PC-3 (cell line): Measurements from ENCODE around the gene ACTL10.

ENCODE experiments used
- EZH2 ChIP-seq: fragments of 300-600 bp; sonication (generic); IDR thresholded peaks from one replicate; pipeline ENCODE4 v1.6.1; 2017; ENCODE audit warnings: antibody characterized with exemption, mild to moderate bottlenecking, low read length; ENCODE audit not compliant: unreplicated experiment
- EZH2phosphoT487 ChIP-seq: fragments of 300-600 bp; sonication (generic); IDR thresholded peaks from 2 replicates; pipeline ENCODE4 v1.6.1; 2018; ENCODE audit warnings: mild to moderate bottlenecking, antibody characterized with exemption, low read length, borderline replicate concordance
- TF ChIP-seq, protein P1 (sequence below): fragments of 300-600 bp; sonication (generic); conservative IDR thresholded peaks from 2 replicates; pipeline ENCODE4 v1.5.1; 2017; ENCODE audit warnings: antibody characterized with exemption, low read depth, mild to moderate bottlenecking, low read length

DNA sequence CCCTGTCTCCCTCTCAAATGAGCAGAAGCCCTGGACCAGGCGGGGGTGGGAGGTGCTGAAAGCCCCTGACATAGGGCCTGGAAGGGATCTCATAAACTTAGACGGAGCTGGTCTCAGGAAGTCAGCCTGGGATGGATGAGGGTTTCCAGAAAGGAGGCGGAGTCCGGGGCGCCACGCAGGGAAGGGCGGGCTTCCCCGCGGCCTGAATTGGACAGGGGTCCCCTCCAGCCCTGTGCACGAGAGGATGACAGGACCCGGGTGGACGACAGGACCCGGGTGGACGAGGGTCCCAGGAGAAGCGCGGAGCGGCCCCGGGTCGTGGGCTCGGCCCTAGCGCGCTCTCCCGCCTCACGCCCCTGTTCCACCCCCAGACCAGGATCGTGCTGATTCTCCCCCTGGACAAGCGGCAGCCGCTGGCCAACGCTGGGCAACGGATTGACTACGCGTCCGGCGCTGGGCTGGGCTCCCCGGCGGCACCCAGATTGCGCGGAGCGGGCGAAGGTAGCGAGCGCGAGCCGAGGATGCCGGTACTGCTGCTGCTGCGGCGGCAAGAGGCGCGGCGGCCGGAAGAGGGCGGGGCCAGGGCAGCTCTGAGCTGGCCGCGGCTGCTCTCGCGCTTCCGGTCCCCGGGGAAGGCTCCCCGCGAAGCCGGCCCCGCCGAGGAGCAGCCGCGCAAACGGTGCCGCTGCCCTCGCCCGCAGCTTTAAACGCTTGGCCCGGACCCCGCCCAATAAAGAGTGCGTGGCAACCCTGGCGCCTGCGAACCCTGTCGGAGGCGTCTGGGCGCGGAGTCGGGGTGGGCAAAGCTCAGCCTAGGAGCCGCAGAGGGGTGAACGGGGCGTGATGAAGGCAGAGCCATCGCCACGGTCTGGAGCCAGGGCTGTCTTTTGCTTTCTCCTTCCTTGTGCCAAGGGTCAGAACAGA lies 3.3 kb upstream of the ACTL10 start:
- TF ChIP-seq, protein P1, sequence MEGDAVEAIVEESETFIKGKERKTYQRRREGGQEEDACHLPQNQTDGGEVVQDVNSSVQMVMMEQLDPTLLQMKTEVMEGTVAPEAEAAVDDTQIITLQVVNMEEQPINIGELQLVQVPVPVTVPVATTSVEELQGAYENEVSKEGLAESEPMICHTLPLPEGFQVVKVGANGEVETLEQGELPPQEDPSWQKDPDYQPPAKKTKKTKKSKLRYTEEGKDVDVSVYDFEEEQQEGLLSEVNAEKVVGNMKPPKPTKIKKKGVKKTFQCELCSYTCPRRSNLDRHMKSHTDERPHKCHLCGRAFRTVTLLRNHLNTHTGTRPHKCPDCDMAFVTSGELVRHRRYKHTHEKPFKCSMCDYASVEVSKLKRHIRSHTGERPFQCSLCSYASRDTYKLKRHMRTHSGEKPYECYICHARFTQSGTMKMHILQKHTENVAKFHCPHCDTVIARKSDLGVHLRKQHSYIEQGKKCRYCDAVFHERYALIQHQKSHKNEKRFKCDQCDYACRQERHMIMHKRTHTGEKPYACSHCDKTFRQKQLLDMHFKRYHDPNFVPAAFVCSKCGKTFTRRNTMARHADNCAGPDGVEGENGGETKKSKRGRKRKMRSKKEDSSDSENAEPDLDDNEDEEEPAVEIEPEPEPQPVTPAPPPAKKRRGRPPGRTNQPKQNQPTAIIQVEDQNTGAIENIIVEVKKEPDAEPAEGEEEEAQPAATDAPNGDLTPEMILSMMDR, result no peak
- TF ChIP-seq EZH2phosphoT487, result no peak
- no peak for TF ChIP-seq EZH2
